Measurements from ENCODE around the gene P2RY13.

The P2RY13 gene

GRCh38 chr3:151356794-151357462, 27.6 kb upstream of the P2RY13 start:
- Histone ChIP-seq H2BK5ac (ENCODE audit: low read length) (no peak overlapping the region), H4K91ac (ENCODE audit: low read depth, low read length, poor library complexity) (no peak overlapping the region), H3K23ac (ENCODE audit: low read depth, low read length, poor library complexity) (no peak overlapping the region), H2BK15ac (ENCODE audit: low read length) (no peak overlapping the region), H3K36me3 (replicated peaks in 1 of 2; ENCODE audit: control insufficient read depth in 2 of 2, insufficient read depth in 2 of 2, low read length in 2 of 2) (peaks cover 0 to 4% of the 10 kb centered on the region in 2 donors), H2BK12ac (ENCODE audit: low read length) (no peak overlapping the region), H3K79me1 (ENCODE audit: low read depth, low read length) (no peaks in the 10 kb centered on the region), H3K27me3 (ENCODE audit: control insufficient read depth in 3 of 3, insufficient read depth in 3 of 3, low read depth in 1 of 3, low read length in 3 of 3) (no peaks in the 10 kb centered on the region), H3K18ac (ENCODE audit: low read length) (no peak overlapping the region), H2BK120ac (ENCODE audit: low read depth, low read length) (no peak overlapping the region), H3K9ac (ENCODE audit: low read depth, low read length, poor library complexity) (no peak overlapping the region), H3K4me2 (ENCODE audit: insufficient read depth, low read length, poor library complexity, severe bottlenecking) (no peak overlapping the region), H3K4me3 (ENCODE audit: low read length in 2 of 2) (no peak overlapping the region), H3K14ac (ENCODE audit: low read length) (no peak overlapping the region), H3K4ac (ENCODE audit: low read length) (no peak overlapping the region), H3K4me1 (ENCODE audit: control insufficient read depth in 2 of 2, insufficient read depth in 1 of 2, low read depth in 1 of 2, low read length in 2 of 2) (no peaks in the 10 kb centered on the region), H2AFZ (ENCODE audit: low read length) (no peak overlapping the region), H2AK5ac (ENCODE audit: low read depth, low read length) (no peak overlapping the region), H3K27ac (replicated peaks; ENCODE audit: low read length) (no peak overlapping the region), H3K9me3 (replicated peaks in 1 of 2; ENCODE audit: control insufficient read depth in 2 of 2, insufficient read depth in 1 of 2, low read depth in 1 of 2, low read length in 2 of 2) (no peaks in the 10 kb centered on the region), H4K8ac (ENCODE audit: low read depth, low read length) (no peak overlapping the region)
- no CpG with 5 or more reads among the region's 2 CpGs for WGBS, 2 donors (ENCODE audit: extremely low coverage in 2 of 2, insufficient read length in 2 of 2, insufficient replicate concordance in 1 of 2)
- no peak for DNase-seq (ENCODE audit: low spot score)

DNA sequence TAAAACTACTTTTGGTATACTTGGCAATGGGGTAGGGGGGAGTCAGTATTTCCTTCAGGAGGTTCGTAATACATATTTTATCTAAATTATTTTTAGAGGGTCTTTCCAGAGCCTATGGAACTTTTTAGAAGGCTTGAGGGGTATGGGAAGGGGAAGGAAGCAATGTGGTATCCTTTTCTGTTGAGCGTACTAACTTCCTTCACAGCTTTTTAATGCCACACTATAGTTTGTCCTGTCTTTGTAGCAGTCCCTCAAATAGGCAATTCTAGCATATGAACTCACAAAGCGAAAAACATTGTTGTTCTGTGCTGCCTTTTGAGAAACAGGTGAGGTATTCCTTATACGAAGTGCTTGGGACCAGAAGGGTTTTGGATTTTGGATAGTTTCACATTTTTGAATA, 22.3 kb upstream of the P2RY13 start:
- H3K14ac ChIP-seq (ENCODE audit: low read length) = no peak overlapping the region
- no peak overlapping the region for H3K18ac ChIP-seq (ENCODE audit: low read length)
- no peak overlapping the region for H2BK15ac ChIP-seq (ENCODE audit: low read length)
- peaks cover 0 to 4% of the 10 kb centered on the region in 2 donors for H3K4me1 ChIP-seq (ENCODE audit: control insufficient read depth in 2 of 2, insufficient read depth in 1 of 2, low read depth in 1 of 2, low read length in 2 of 2)
- H3K36me3 ChIP-seq (replicated peaks in 1 of 2; ENCODE audit: control insufficient read depth in 2 of 2, insufficient read depth in 2 of 2, low read length in 2 of 2) = peaks cover 0 to 2% of the 10 kb centered on the region in 2 donors
- H2AFZ ChIP-seq (ENCODE audit: low read length) = no peak overlapping the region
- DNase-seq (ENCODE audit: low spot score) = no peak
- no peaks in the 10 kb centered on the region for H3K79me1 ChIP-seq (ENCODE audit: low read depth, low read length)
- no peaks in the 10 kb centered on the region for H3K9me3 ChIP-seq (replicated peaks in 1 of 2; ENCODE audit: control insufficient read depth in 2 of 2, insufficient read depth in 1 of 2, low read depth in 1 of 2, low read length in 2 of 2)
- WGBS, 2 donors (ENCODE audit: extremely low coverage in 2 of 2, insufficient read length in 2 of 2, insufficient replicate concordance in 1 of 2) = no CpG with 5 or more reads among the region's 4 CpGs
- H3K23ac ChIP-seq (ENCODE audit: low read depth, low read length, poor library complexity) = no peak overlapping the region
- no peak overlapping the region for H2BK120ac ChIP-seq (ENCODE audit: low read depth, low read length)
- H3K4me2 ChIP-seq (ENCODE audit: insufficient read depth, low read length, poor library complexity, severe bottlenecking) = no peak overlapping the region
- no peak overlapping the region for H4K91ac ChIP-seq (ENCODE audit: low read depth, low read length, poor library complexity)
- H3K9ac ChIP-seq (ENCODE audit: low read depth, low read length, poor library complexity) = no peak overlapping the region
- no peak overlapping the region for H4K8ac ChIP-seq (ENCODE audit: low read depth, low read length)
- H3K27me3 ChIP-seq (ENCODE audit: control insufficient read depth in 3 of 3, insufficient read depth in 3 of 3, low read depth in 1 of 3, low read length in 3 of 3) = no peaks in the 10 kb centered on the region
- H2AK5ac ChIP-seq (ENCODE audit: low read depth, low read length) = no peak overlapping the region
- no peak overlapping the region for H2BK12ac ChIP-seq (ENCODE audit: low read length)
- no peak overlapping the region for H3K27ac ChIP-seq (replicated peaks; ENCODE audit: low read length)
- H2BK5ac ChIP-seq (ENCODE audit: low read length) = no peak overlapping the region
- no peak overlapping the region for H3K4ac ChIP-seq (ENCODE audit: low read length)
- H3K4me3 ChIP-seq (ENCODE audit: low read length in 2 of 2) = no peak overlapping the region

DNA sequence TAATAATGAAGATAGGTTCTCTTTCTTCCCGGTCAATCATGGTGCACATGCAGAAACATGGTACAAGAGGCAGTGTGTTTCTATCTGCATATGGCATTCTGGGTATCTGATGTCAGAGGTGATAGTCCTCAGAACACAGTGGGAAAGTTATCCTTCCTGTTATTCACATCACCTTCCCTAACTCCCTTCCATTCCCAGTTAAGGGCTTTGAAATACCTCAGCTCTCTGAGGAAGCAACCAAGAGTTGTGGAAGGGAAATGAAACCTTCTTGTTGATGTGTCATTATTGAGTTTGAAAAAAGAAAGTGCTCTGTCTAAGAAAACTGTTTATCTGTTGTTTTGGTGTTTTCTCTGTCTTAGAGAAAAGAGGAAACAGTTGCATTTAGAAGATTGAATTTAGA, 21.9 kb upstream of the P2RY13 start:
- H3K27me3 ChIP-seq (ENCODE audit: control insufficient read depth in 3 of 3, insufficient read depth in 3 of 3, low read depth in 1 of 3, low read length in 3 of 3) = no peaks in the 10 kb centered on the region
- H3K27ac ChIP-seq (replicated peaks; ENCODE audit: low read length) = no peak overlapping the region
- no peak overlapping the region for H3K23ac ChIP-seq (ENCODE audit: low read depth, low read length, poor library complexity)
- no peak overlapping the region for H2AK5ac ChIP-seq (ENCODE audit: low read depth, low read length)
- H4K8ac ChIP-seq (ENCODE audit: low read depth, low read length) = no peak overlapping the region
- no CpG with 5 or more reads among the region's 1 CpG for WGBS, 2 donors (ENCODE audit: extremely low coverage in 2 of 2, insufficient read length in 2 of 2, insufficient replicate concordance in 1 of 2)
- H3K4me1 ChIP-seq (ENCODE audit: control insufficient read depth in 2 of 2, insufficient read depth in 1 of 2, low read depth in 1 of 2, low read length in 2 of 2) = peaks cover 0 to 4% of the 10 kb centered on the region in 2 donors
- H3K79me1 ChIP-seq (ENCODE audit: low read depth, low read length) = no peaks in the 10 kb centered on the region
- no peak overlapping the region for H3K4me3 ChIP-seq (ENCODE audit: low read length in 2 of 2)
- H2BK15ac ChIP-seq (ENCODE audit: low read length) = no peak overlapping the region
- H3K36me3 ChIP-seq (replicated peaks in 1 of 2; ENCODE audit: control insufficient read depth in 2 of 2, insufficient read depth in 2 of 2, low read length in 2 of 2) = peaks cover 0 to 2% of the 10 kb centered on the region in 2 donors
- no peak overlapping the region for H3K14ac ChIP-seq (ENCODE audit: low read length)
- no peak overlapping the region for H3K4me2 ChIP-seq (ENCODE audit: insufficient read depth, low read length, poor library complexity, severe bottlenecking)
- H3K18ac ChIP-seq (ENCODE audit: low read length) = no peak overlapping the region
- no peak overlapping the region for H3K9ac ChIP-seq (ENCODE audit: low read depth, low read length, poor library complexity)
- no peak overlapping the region for H2AFZ ChIP-seq (ENCODE audit: low read length)
- H3K4ac ChIP-seq (ENCODE audit: low read length) = no peak overlapping the region
- H2BK120ac ChIP-seq (ENCODE audit: low read depth, low read length) = no peak overlapping the region
- no peak overlapping the region for H2BK12ac ChIP-seq (ENCODE audit: low read length)
- no peaks in the 10 kb centered on the region for H3K9me3 ChIP-seq (replicated peaks in 1 of 2; ENCODE audit: control insufficient read depth in 2 of 2, insufficient read depth in 1 of 2, low read depth in 1 of 2, low read length in 2 of 2)
- DNase-seq (ENCODE audit: low spot score) = no peak
- H2BK5ac ChIP-seq (ENCODE audit: low read length) = no peak overlapping the region
- H4K91ac ChIP-seq (ENCODE audit: low read depth, low read length, poor library complexity) = no peak overlapping the region

GRCh38 chr3:151350656-151351055, 21.3 kb upstream of the P2RY13 start:
- no peak overlapping the region for H3K4ac ChIP-seq (ENCODE audit: low read length)
- H3K36me3 ChIP-seq (replicated peaks in 1 of 2; ENCODE audit: control insufficient read depth in 2 of 2, insufficient read depth in 2 of 2, low read length in 2 of 2) = no peaks in the 10 kb centered on the region
- no peak overlapping the region for H2AFZ ChIP-seq (ENCODE audit: low read length)
- H3K4me1 ChIP-seq (ENCODE audit: control insufficient read depth in 2 of 2, insufficient read depth in 1 of 2, low read depth in 1 of 2, low read length in 2 of 2) = peaks cover 0 to 4% of the 10 kb centered on the region in 2 donors
- H3K9ac ChIP-seq (ENCODE audit: low read depth, low read length, poor library complexity) = no peak overlapping the region
- H3K79me1 ChIP-seq (ENCODE audit: low read depth, low read length) = no peaks in the 10 kb centered on the region
- no peaks in the 10 kb centered on the region for H3K27me3 ChIP-seq (ENCODE audit: control insufficient read depth in 3 of 3, insufficient read depth in 3 of 3, low read depth in 1 of 3, low read length in 3 of 3)
- H2BK5ac ChIP-seq (ENCODE audit: low read length) = no peak overlapping the region
- no peak overlapping the region for H2BK15ac ChIP-seq (ENCODE audit: low read length)
- no peak overlapping the region for H2AK5ac ChIP-seq (ENCODE audit: low read depth, low read length)
- DNase-seq (ENCODE audit: low spot score) = no peak
- no peak overlapping the region for H3K4me2 ChIP-seq (ENCODE audit: insufficient read depth, low read length, poor library complexity, severe bottlenecking)
- H2BK12ac ChIP-seq (ENCODE audit: low read length) = no peak overlapping the region
- no peak overlapping the region for H4K91ac ChIP-seq (ENCODE audit: low read depth, low read length, poor library complexity)
- no peak overlapping the region for H3K23ac ChIP-seq (ENCODE audit: low read depth, low read length, poor library complexity)
- no peak overlapping the region for H3K4me3 ChIP-seq (ENCODE audit: low read length in 2 of 2)
- H3K27ac ChIP-seq (replicated peaks; ENCODE audit: low read length) = no peak overlapping the region
- no peaks in the 10 kb centered on the region for H3K9me3 ChIP-seq (replicated peaks in 1 of 2; ENCODE audit: control insufficient read depth in 2 of 2, insufficient read depth in 1 of 2, low read depth in 1 of 2, low read length in 2 of 2)
- no peak overlapping the region for H4K8ac ChIP-seq (ENCODE audit: low read depth, low read length)
- WGBS, 2 donors (ENCODE audit: extremely low coverage in 2 of 2, insufficient read length in 2 of 2, insufficient replicate concordance in 1 of 2) = no CpG with 5 or more reads among the region's 1 CpG
- H3K14ac ChIP-seq (ENCODE audit: low read length) = no peak overlapping the region
- H2BK120ac ChIP-seq (ENCODE audit: low read depth, low read length) = no peak overlapping the region
- H3K18ac ChIP-seq (ENCODE audit: low read length) = no peak overlapping the region
